ENCODE measurements around the gene IZUMO1.
A peak's percentile ranks its signal among the peaks of the same experiment; 100 is the strongest.

IZUMO1 gene

GRCh38 chr19:48731452-48731851 lies 15.3 kb downstream of the IZUMO1 start:
- POLR2A ChIA-PET (ENCODE audit: low non-redundant PET) = interaction anchor here (0.7 kb wide), 1 partner anchor 48 kb away, joined by 5 read pairs; no protein-coding TSS in a partner anchor
- CTCF ChIA-PET = no interaction called here
- TF ChIP-seq, protein P1, sequence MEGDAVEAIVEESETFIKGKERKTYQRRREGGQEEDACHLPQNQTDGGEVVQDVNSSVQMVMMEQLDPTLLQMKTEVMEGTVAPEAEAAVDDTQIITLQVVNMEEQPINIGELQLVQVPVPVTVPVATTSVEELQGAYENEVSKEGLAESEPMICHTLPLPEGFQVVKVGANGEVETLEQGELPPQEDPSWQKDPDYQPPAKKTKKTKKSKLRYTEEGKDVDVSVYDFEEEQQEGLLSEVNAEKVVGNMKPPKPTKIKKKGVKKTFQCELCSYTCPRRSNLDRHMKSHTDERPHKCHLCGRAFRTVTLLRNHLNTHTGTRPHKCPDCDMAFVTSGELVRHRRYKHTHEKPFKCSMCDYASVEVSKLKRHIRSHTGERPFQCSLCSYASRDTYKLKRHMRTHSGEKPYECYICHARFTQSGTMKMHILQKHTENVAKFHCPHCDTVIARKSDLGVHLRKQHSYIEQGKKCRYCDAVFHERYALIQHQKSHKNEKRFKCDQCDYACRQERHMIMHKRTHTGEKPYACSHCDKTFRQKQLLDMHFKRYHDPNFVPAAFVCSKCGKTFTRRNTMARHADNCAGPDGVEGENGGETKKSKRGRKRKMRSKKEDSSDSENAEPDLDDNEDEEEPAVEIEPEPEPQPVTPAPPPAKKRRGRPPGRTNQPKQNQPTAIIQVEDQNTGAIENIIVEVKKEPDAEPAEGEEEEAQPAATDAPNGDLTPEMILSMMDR (conservative IDR thresholded peaks at IDR 0.05; ENCODE audit: low read depth) = no peak
- no peak for DNase-seq (ENCODE audit: low spot score)
- H3K27ac ChIP-seq = no peak overlapping the region

DNA sequence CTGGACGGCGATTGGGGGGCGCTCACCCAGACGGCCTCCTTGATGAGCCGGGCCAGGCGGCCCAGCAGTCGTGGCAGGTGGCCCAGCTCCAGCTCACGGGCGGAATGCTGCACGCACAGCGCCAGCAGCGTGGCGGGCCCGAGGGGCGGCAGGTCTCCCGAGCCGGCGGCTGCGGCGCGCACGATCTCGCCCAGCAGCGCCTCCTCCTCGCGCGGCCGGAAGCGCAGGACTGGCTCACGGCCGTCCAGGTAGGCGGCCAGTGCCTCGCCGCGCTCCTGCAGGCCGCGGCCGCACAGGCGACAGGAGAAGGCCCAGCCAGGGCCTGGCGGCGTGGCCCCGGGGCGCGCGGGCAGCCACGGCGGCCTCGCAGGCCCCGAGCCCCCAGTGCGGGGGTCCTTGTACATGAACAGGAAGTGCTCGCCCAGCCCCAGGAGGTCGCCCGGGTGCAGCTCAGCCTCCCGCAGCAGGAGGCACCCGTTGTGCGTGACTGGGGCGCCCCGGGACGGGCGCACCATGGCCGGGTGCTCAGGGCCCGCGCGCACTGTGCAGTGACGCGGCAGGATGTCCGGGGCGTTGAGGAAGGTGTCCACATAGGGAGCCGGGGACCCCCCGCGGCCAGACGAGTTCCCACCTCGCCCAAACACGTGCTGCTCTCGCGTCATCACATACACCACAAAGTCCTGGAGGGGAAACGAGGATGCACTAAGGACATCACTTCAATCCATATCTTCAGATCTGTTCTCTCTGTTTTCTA lies 17.6 kb downstream of the IZUMO1 start:
- POLR2A ChIA-PET (ENCODE audit: low non-redundant PET) = no interaction called here

DNA sequence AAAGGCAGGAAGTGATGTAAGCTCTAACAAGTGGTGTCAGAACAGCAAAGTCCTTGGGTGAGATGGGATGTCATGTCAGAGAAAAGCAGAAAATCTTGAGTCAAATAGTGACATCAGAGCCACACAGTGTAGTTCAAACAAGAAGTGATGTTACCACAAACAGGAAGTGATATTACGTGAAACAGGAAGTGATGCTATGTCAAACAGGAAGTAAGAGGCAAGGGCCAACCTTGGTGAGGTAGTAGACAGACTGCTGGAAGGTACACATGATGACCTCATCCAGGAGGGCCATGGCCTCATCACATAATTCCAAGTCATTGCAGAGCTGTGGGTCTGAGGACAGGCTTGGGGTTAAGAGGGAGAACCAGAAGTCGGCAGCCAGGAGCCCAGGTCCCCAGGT lies 20.2 kb downstream of the IZUMO1 start:
- POLR2A ChIA-PET (ENCODE audit: low non-redundant PET) = no interaction called here
- TF ChIP-seq, protein P1 (conservative IDR thresholded peaks at IDR 0.05; ENCODE audit: low read depth) = no peak
- CTCF ChIA-PET = no interaction called here
- no peak for DNase-seq (ENCODE audit: low spot score)
- H3K27ac ChIP-seq = peak overlapping the region; percentile 48

More for the DNA sequence above, 17.6 kb downstream of the IZUMO1 start:
- TF ChIP-seq, protein P1 (conservative IDR thresholded peaks at IDR 0.05; ENCODE audit: low read depth) = no peak
- CTCF ChIA-PET = interaction anchor here (0.7 kb wide), 1 partner anchor 53 kb away, joined by 4 read pairs; no protein-coding TSS in a partner anchor
- no peak overlapping the region for H3K27ac ChIP-seq
- no peak for DNase-seq (ENCODE audit: low spot score)

DNA sequence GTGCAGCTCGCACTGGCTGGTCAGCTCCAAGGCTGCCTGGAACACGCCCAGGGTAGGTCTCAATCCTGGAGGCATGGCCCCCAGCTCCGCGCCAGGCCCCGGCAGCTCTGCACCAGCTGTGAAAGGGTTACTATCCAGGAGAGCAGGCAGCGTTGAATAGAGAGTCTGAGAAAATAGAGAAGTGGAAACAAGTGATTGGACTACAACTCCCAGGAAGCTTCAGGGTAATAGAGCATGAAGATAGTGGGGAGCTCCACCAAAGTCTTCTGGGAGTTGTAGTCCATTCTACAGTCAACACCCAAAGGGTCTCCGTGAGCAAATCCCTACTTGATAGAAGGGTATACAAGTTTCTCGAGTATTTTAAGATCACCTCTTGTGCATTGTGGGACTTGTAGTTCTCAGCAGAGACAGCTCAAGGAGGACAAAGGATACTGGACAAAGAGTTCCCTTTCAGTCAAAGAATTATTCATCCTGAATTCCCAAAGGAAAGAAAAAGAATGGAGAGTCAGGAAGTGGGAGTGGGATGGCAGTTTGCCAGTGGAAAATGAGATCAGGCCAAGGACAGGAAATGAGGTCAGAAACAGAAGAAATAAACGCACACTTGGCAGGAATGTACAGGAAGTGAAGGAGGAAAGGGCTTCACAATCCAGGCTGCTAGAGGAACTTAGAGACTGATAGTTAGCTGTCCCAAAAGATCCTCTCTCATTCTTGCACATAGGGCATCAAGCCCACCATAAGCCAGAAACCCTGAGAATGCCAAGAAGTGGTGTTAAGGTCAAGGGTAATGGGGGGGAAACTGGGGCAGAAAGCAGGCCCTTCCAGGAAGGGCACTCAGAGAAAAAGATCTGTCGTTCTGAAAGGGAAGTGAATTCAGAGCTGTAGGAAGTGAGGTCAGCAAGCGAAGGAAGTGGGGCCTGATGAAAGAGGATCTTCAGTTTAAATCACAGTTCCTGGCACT lies 21.6 kb downstream of the IZUMO1 start:
- H3K27ac ChIP-seq = peak overlapping the region; percentile 67
- peak; percentile 57 for DNase-seq (ENCODE audit: low spot score)
- TF ChIP-seq, protein P1 (conservative IDR thresholded peaks at IDR 0.05; ENCODE audit: low read depth) = no peak
- CTCF ChIA-PET = interaction anchor here (0.5 to 0.6 kb wide), 3 partner anchors 19 to 329 kb away, joined by 3 to 5 read pairs (median 4); no protein-coding TSS in a partner anchor
- POLR2A ChIA-PET (ENCODE audit: low non-redundant PET) = no interaction called here

GRCh38 chr19:48722196-48722708 lies 24.5 kb downstream of the IZUMO1 start:
- CTCF ChIA-PET = no interaction called here
- no peak overlapping the region for H3K27ac ChIP-seq
- no peak for DNase-seq (ENCODE audit: low spot score)
- TF ChIP-seq, protein P1 (conservative IDR thresholded peaks at IDR 0.05; ENCODE audit: low read depth) = no peak
- POLR2A ChIA-PET (ENCODE audit: low non-redundant PET) = no interaction called here
